ENCODE data around the gene HPCAL1. TPM values are rescaled to one million over a fixed set of nuclear protein-coding genes. Genes with fewer than 3 reads are reported as not detected.

HPCAL1 gene
- total and polyA plus RNA-seq, 2 experiments from 2014 or later, result 58.9 to 65.4 TPM

- Histone ChIP-seq H3F3A (ENCODE audit: insufficient read depth) (no peaks in the 10 kb centered on the region), H3K9me2 (ENCODE audit: insufficient read depth) (no peaks in the 10 kb centered on the region), H3K4me3 (no peak overlapping the region), H3K79me2 (ENCODE audit: insufficient read depth) (peaks cover 60% of the 10 kb centered on the region), H3K27ac (no peak overlapping the region), H3K4me2 (ENCODE audit: unreplicated experiment) (no peak overlapping the region), H3K27me3 (replicated peaks; ENCODE audit: insufficient read depth) (no peaks in the 10 kb centered on the region), H3K9me3 (ENCODE audit: low read depth) (no peaks in the 10 kb centered on the region), H2AFZ (no peak overlapping the region), H3K36me3 (ENCODE audit: low read depth) (no peaks in the 10 kb centered on the region), H3K9ac (no peak overlapping the region), H3K4me1 (ENCODE audit: insufficient read depth) (no peaks in the 10 kb centered on the region; the same call in 1 of the 2 replicates), H4K20me1 (ENCODE audit: insufficient read depth) (no peaks in the 10 kb centered on the region)
- 78 to 79% methylated on average over 7 of the region's 7 CpGs for WGBS, 2 experiments (ENCODE audit: low coverage in 1 of 2, low lambda C conversion rate in 2 of 2, missing lambda C conversion rate in 2 of 2)
- DNase-seq, result no peak
- TF ChIP-seq EZH2phosphoT487 (IDR thresholded peaks at IDR 0.05; ENCODE audit: insufficient read depth, low read depth) (no peak), EZH2 (IDR thresholded peaks at IDR 0.05; ENCODE audit: insufficient read depth, poor library complexity, severe bottlenecking) (no peak)
- in situ Hi-C loops (cut with MboI), result no loop called here
Measured at GRCh38 chr2:10347562-10347948, 44.9 kb downstream of the HPCAL1 start.

GRCh38 chr2:10348891-10349290, 46.2 kb downstream of the HPCAL1 start:
- no peak overlapping the region for H3K4me2 ChIP-seq (ENCODE audit: unreplicated experiment)
- WGBS, 2 experiments (ENCODE audit: low coverage in 1 of 2, low lambda C conversion rate in 2 of 2, missing lambda C conversion rate in 2 of 2), result 96 to 97% methylated on average over 7 of the region's 7 CpGs
- TF ChIP-seq EZH2phosphoT487 (IDR thresholded peaks at IDR 0.05; ENCODE audit: insufficient read depth, low read depth) (no peak), EZH2 (IDR thresholded peaks at IDR 0.05; ENCODE audit: insufficient read depth, poor library complexity, severe bottlenecking) (no peak)

GRCh38 chr2:10350761-10351160, 48.1 kb downstream of the HPCAL1 start:
- no peak for DNase-seq
- H3K27me3 ChIP-seq (replicated peaks; ENCODE audit: insufficient read depth), result no peaks in the 10 kb centered on the region
- no peak overlapping the region for H2AFZ ChIP-seq
- no peaks in the 10 kb centered on the region for H3K36me3 ChIP-seq (ENCODE audit: low read depth)
- no peak overlapping the region for H3K4me2 ChIP-seq (ENCODE audit: unreplicated experiment)
- TF ChIP-seq EZH2phosphoT487 (IDR thresholded peaks at IDR 0.05; ENCODE audit: insufficient read depth, low read depth), result no peak
- no peaks in the 10 kb centered on the region for H3K9me3 ChIP-seq (ENCODE audit: low read depth)
- no peaks in the 10 kb centered on the region for H3K9me2 ChIP-seq (ENCODE audit: insufficient read depth)
- H3K79me2 ChIP-seq (ENCODE audit: insufficient read depth), result peaks cover 35% of the 10 kb centered on the region
- no peaks in the 10 kb centered on the region for H3F3A ChIP-seq (ENCODE audit: insufficient read depth)
- no peak overlapping the region for H3K9ac ChIP-seq
- H4K20me1 ChIP-seq (ENCODE audit: insufficient read depth), result no peaks in the 10 kb centered on the region
- 78% methylated on average over 5 of the region's 5 CpGs for WGBS, 2 experiments (ENCODE audit: low coverage in 1 of 2, low lambda C conversion rate in 2 of 2, missing lambda C conversion rate in 2 of 2)
- H3K4me1 ChIP-seq (ENCODE audit: insufficient read depth), result no peaks in the 10 kb centered on the region; the same call in 1 of the 2 replicates
- no peak overlapping the region for H3K27ac ChIP-seq
- in situ Hi-C loops (cut with MboI), result no loop called here
- no peak overlapping the region for H3K4me3 ChIP-seq

More at GRCh38 chr2:10348891-10349290, 46.2 kb downstream of the HPCAL1 start:
- Histone ChIP-seq H4K20me1 (ENCODE audit: insufficient read depth) (no peaks in the 10 kb centered on the region), H3F3A (ENCODE audit: insufficient read depth) (no peaks in the 10 kb centered on the region), H3K9me2 (ENCODE audit: insufficient read depth) (no peaks in the 10 kb centered on the region), H3K36me3 (ENCODE audit: low read depth) (no peaks in the 10 kb centered on the region), H3K27ac (no peak overlapping the region), H3K79me2 (ENCODE audit: insufficient read depth) (peaks cover 47% of the 10 kb centered on the region), H3K27me3 (replicated peaks; ENCODE audit: insufficient read depth) (no peaks in the 10 kb centered on the region), H2AFZ (no peak overlapping the region), H3K4me1 (ENCODE audit: insufficient read depth) (no peaks in the 10 kb centered on the region; the same call in 1 of the 2 replicates), H3K4me3 (no peak overlapping the region), H3K9ac (no peak overlapping the region), H3K9me3 (ENCODE audit: low read depth) (no peaks in the 10 kb centered on the region)
- no peak for DNase-seq
- in situ Hi-C loops (cut with MboI), result no loop called here

- no peak overlapping the region for H3K9ac ChIP-seq
- no peaks in the 10 kb centered on the region for H4K20me1 ChIP-seq (ENCODE audit: insufficient read depth)
- no peaks in the 10 kb centered on the region for H3K27me3 ChIP-seq (replicated peaks; ENCODE audit: insufficient read depth)
- no peaks in the 10 kb centered on the region for H3K9me3 ChIP-seq (ENCODE audit: low read depth)
- no peaks in the 10 kb centered on the region for H3K9me2 ChIP-seq (ENCODE audit: insufficient read depth)
- H3K4me3 ChIP-seq, result no peak overlapping the region
- H3K79me2 ChIP-seq (ENCODE audit: insufficient read depth), result peaks cover 27% of the 10 kb centered on the region
- H3K4me1 ChIP-seq (ENCODE audit: insufficient read depth), result no peaks in the 10 kb centered on the region; the same call in 1 of the 2 replicates
- no peaks in the 10 kb centered on the region for H3K36me3 ChIP-seq (ENCODE audit: low read depth)
- TF ChIP-seq EZH2phosphoT487 (IDR thresholded peaks at IDR 0.05; ENCODE audit: insufficient read depth, low read depth) (no peak), EZH2 (IDR thresholded peaks at IDR 0.05; ENCODE audit: insufficient read depth, poor library complexity, severe bottlenecking) (no peak)
- H3F3A ChIP-seq (ENCODE audit: insufficient read depth), result no peaks in the 10 kb centered on the region
- H3K27ac ChIP-seq, result no peak overlapping the region
- WGBS, 2 experiments (ENCODE audit: low coverage in 1 of 2, low lambda C conversion rate in 2 of 2, missing lambda C conversion rate in 2 of 2), result 85 to 91% methylated on average over 5 of the region's 5 CpGs
- in situ Hi-C loops (cut with MboI), result no loop called here
- DNase-seq, result no peak
- H2AFZ ChIP-seq, result no peak overlapping the region
- H3K4me2 ChIP-seq (ENCODE audit: unreplicated experiment), result no peak overlapping the region
Measured at GRCh38 chr2:10352361-10352760, 49.7 kb downstream of the HPCAL1 start.

DNA sequence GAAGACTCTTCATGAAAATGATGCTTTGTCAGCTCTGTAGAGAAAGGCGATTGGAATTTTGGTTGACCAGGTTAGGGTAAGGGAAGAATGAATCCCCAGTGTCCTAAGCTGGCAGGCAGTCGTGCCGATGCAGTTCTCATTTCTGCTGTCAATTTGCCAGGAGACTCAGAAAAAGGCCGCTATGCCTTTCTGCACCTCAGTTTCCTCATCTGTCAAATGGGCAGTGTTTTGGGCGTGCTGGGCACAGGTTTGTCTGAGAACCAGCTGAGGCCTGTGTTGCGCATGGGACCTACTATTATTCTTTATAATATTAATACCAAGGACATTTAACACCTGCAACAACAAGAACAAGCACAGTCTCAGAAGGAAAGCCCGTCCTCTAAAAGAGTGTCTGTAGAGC, 50.3 kb downstream of the HPCAL1 start:
- 96 to 97% methylated on average over 7 of the region's 7 CpGs for WGBS, 2 experiments (ENCODE audit: low coverage in 1 of 2, low lambda C conversion rate in 2 of 2, missing lambda C conversion rate in 2 of 2)
- TF ChIP-seq EZH2phosphoT487 (IDR thresholded peaks at IDR 0.05; ENCODE audit: insufficient read depth, low read depth) (no peak), EZH2 (IDR thresholded peaks at IDR 0.05; ENCODE audit: insufficient read depth, poor library complexity, severe bottlenecking) (no peak)
- H3K9ac ChIP-seq, result no peak overlapping the region

More for the DNA sequence above, 50.3 kb downstream of the HPCAL1 start:
- Histone ChIP-seq H3K9me2 (ENCODE audit: insufficient read depth) (no peaks in the 10 kb centered on the region), H3K27ac (no peak overlapping the region), H3K4me2 (ENCODE audit: unreplicated experiment) (no peak overlapping the region), H3K9me3 (ENCODE audit: low read depth) (no peaks in the 10 kb centered on the region), H3K4me3 (no peak overlapping the region), H3K27me3 (replicated peaks; ENCODE audit: insufficient read depth) (no peaks in the 10 kb centered on the region), H3K79me2 (ENCODE audit: insufficient read depth) (peaks cover 21% of the 10 kb centered on the region), H4K20me1 (ENCODE audit: insufficient read depth) (no peaks in the 10 kb centered on the region), H2AFZ (no peak overlapping the region), H3K36me3 (ENCODE audit: low read depth) (no peaks in the 10 kb centered on the region), H3K4me1 (ENCODE audit: insufficient read depth) (no peaks in the 10 kb centered on the region), H3F3A (ENCODE audit: insufficient read depth) (no peaks in the 10 kb centered on the region)
- in situ Hi-C loops (cut with MboI), result no loop called here
- DNase-seq, result no peak
